Right renal cortex interstitium (tissue), 3 donors: ENCODE measurements around the gene TLE6. TPM values are rescaled to one million over a fixed set of nuclear protein-coding genes. Genes with fewer than 3 reads are reported as not detected.

Experiments used
- polyA plus RNA-seq, 3 donors: library from polyadenylated mRNA; unstranded; fragments of 120-200 nt; gene quantifications; one replicate each; pipeline ENCODE4 v1.2.1, GENCODE V29; 2013; ENCODE audit not compliant: insufficient read length in 3 of 3

The TLE6 gene
- polyA plus RNA-seq, 3 donors: 6.5 to 7.6 (median 6.9) TPM

Other genes starting within 250 kb of the TLE6 start
- 10 to 100 TPM; 27.5 to 33.6 (median 29.8) TPM for gene SLC39A3, start 237.5 kb upstream of the TLE6 start, polyA plus RNA-seq
- gene SGTA, start 194.3 kb upstream of the TLE6 start, polyA plus RNA-seq: 10 to 100 TPM; 44.7 to 46.9 (median 45.4) TPM
- gene THOP1, start 192.1 kb upstream of the TLE6 start, polyA plus RNA-seq: 10 to 100 TPM; 37.8 to 48.9 (median 41.8) TPM
- 1 to 10 TPM; 9.4 to 9.7 (median 9.6) TPM for gene ZNF554, start 157.7 kb upstream of the TLE6 start, polyA plus RNA-seq
- 10 to 100 TPM; 13.8 to 14.4 (median 14.0) TPM for gene ZNF555, start 136.1 kb upstream of the TLE6 start, polyA plus RNA-seq
- gene ZNF556, start 110.2 kb upstream of the TLE6 start, polyA plus RNA-seq: 1 to 10 TPM in 2 of 3 donors, under 1 TPM in 1; 0.76 to 1.3 (median 1.1) TPM
- gene ZNF57, start 76.6 kb upstream of the TLE6 start, polyA plus RNA-seq: 10 to 100 TPM in 1 of 3 donors, 1 to 10 TPM in 2; 7.6 to 10.6 (median 8.6) TPM
- 1 to 10 TPM; 7.9 to 9.0 (median 8.8) TPM for gene ZNF77, start 32.6 kb upstream of the TLE6 start, polyA plus RNA-seq
- 10 to 100 TPM; 26.8 to 32.4 (median 27.5) TPM for gene TLE2, start 51.7 kb downstream of the TLE6 start, polyA plus RNA-seq
- gene TLE5, start 84.9 kb downstream of the TLE6 start, polyA plus RNA-seq: 100 to 1,000 TPM; 421 to 476 (median 472) TPM
- 10 to 100 TPM; 54.3 to 68.6 (median 63.1) TPM for gene GNA11, start 116.8 kb downstream of the TLE6 start, polyA plus RNA-seq
- under 1 TPM; 0.78 to 1.00 (median 0.85) TPM for gene GNA15, start 158.5 kb downstream of the TLE6 start, polyA plus RNA-seq
- under 1 TPM; 0.19 to 0.35 (median 0.31) TPM for gene S1PR4, start 201.2 kb downstream of the TLE6 start, polyA plus RNA-seq
- gene NCLN, start 208.4 kb downstream of the TLE6 start, polyA plus RNA-seq: 10 to 100 TPM; 28.4 to 33.5 (median 33.0) TPM
- under 1 TPM; 0.38 to 0.82 (median 0.54) TPM for gene CELF5, start 247.1 kb downstream of the TLE6 start, polyA plus RNA-seq